Eye (tissue), 1 donor: ENCODE data around the gene GYPE.
A peak's percentile ranks its signal among the peaks of the same experiment; 100 is the strongest.
"Not testable (repeated sequence)": the region's sequence is repeated elsewhere in the genome, so short reads cannot be mapped to it uniquely, and the experiment has no call there.

Experiments
- DNase-seq: peaks from one replicate; pipeline ENCODE4 v3.0.0-alpha.2; 2015

GYPE gene

GRCh38 chr4:143862716-143863115 lies 42.6 kb downstream of the GYPE start:
- DNase-seq: not testable (repeated sequence)

DNA sequence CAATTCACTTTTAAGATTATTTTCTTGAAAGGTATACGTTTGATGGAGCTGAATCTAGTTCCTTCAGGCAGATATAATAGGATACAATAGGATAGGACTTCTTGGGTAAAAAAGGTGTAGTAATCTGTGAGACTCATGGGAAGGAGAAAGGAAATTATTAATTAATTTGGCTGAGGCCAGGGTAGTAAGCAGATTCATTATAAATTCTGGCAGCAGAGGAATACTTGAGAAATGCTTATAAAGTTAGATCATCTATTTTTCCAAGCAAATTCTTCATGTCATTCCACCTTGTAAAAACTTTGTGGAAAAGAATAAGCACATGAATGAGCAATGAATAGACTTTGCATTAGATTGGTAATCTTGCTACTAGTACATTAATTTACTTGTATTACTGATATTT lies 46.9 kb downstream of the GYPE start:
- DNase-seq: no peak

DNA sequence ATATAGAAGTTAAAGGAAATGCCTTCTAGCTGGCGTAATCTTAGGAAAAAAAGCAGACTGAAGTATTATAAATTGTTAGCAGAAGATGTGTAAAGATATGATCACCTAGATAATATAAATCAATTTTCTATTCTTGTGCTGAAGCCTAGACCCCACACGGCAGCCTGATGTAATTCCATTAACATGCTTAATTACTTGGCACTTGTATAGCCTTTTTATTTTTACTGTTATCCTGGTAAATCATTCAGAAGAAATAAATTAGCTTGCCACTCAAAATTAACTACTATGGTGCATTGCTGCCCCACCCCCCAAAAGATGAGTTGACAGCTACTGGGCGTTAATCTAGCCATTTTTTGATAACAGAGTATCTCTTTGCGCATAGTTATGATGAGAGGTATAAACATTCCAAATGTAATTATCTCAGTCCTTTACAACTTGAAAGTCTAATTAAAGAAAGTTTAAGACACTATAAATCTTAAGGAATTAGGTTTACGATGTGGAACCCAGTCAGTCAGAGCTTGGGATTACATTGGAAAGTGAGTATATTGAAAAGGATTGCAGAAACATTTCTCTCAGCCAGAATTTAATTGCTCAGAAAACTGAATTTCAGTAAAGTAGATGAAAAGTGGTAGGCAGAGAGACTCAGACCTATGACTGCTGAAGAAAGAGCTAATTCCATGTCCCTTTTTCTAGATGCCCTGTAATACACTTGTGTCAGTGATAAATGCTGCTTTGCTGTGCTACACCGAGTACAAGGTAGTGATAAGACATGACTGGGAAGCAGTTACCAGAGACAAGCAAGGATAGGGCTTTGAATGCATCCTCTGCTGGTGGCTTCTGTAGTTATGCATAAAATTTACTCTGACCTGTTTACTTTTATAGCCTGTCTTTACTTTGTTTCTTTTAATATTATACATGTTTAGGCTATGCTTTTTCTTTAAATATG lies 47.7 kb downstream of the GYPE start:
- DNase-seq: not testable (repeated sequence)

- DNase-seq: not testable (repeated sequence)
These were observed 49.3 kb downstream of the GYPE start for GRCh38 chr4:143856017-143856557.

DNA sequence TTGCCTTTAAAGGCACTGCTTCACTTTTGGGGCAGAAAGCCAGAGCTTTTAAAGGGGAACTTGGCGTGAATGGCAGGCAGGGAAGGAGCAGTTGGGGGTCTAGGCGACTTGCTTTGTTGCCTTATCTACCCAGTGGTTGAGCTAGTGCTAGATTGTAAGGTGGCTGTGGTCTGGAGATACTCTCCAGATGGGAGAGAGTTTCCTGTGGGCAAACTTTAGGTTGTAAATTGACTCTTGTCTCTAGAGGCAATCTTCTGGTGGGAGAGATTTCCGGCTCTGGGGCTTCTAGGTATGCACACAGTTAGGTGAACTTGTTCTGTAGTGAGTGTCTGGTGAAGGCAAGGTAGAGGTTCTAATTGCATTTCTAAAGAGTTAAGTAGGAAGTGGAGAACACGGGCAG lies 50.7 kb downstream of the GYPE start:
- not testable (repeated sequence) for DNase-seq

DNA sequence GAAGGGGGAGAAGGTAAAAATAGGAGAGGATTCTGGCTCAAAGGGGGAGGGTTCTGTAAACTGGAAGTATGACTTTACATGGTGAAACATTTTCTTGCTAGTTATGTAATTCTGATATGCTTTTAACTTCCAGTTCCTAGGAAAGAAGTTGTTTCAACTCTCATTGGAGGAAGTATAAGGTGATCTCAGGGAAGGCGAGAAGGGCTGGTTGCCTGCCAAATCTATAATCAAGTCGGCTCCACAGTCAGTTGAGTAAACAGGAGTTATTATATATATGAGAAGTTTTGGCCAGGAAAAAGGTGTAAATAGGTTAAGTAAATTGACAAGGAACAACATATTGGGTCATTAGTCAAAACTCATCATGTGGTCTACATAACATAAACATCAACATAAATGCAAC lies 56.1 kb downstream of the GYPE start:
- DNase-seq: not testable (repeated sequence)

DNA sequence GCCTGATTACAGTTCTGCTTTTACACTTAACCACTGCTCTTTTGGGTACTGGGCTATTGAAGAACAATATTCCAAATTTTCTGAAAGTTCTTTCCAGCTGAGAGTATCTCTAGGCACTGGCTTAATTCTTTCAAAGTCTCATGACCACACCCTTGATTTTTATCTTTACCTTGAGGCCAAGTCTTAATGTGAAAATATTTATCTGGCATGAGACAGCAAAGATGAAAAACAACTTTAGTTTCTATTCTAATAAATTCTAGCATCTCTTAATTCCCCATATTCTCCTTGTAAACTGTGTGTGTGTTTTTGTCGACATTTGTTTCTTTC lies 61.9 kb downstream of the GYPE start:
- not testable (repeated sequence) for DNase-seq

- DNase-seq: not testable (repeated sequence)
These were observed 62.5 kb downstream of the GYPE start for GRCh38 chr4:143842624-143843505.

GRCh38 chr4:143839413-143839812 lies 65.9 kb downstream of the GYPE start:
- not testable (repeated sequence) for DNase-seq

DNA sequence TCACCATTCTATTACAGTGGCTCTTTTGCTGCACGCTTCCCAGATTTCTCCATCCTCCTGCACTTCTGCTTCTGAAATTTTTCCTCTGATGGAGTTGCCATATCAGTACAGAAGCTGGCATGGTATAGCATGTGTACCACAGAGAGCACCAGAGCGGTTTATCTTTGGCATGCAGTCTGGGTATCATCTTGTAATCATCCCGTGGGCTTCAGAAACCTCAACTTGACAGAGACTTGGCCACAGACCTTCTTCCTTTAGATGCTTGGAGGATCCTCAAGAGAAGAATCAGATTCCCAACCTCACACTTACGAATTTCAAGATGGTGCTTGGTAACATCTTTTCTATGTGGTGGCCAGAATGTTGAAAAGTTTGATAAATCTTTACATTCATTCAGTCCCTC lies 71.2 kb downstream of the GYPE start:
- DNase-seq: not testable (repeated sequence)

DNA sequence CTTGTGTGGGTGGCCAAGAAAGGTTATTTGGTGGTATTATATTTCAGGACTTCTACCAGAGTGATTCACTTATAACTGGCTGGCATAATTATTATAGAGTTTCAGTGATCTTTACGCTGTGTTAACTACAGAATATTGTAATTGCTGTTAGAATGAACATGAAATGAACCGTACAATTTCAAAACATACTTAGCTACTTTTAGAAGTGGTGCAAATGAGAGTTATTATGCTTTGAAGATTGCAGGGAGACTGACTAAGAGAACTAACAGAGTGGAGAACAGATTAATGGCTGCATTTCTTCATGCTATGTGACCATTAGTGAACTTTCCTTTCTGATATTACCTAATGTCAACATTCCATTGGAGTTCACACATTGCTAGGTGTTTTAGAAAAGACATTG lies 71.7 kb downstream of the GYPE start:
- DNase-seq: peak; percentile 14

DNA sequence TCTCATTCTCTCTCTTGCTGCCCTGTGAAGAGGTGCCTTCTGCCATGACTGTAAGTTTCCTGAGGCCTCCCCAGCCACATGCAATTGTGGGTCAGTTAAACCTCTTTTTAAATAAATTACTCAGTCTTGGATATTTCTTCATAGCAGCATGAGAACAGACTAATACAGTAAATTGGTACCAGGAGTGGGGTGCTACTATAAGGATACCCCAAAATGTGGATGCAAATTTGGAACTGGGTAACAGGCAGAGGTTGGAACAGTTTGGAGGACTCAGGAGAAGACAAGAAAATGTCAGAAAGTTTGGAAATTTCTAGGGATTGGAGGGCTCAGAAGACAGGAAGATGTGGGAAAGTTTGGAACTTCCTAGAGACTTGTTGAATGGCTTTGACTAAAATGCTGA lies 74.8 kb downstream of the GYPE start:
- not testable (repeated sequence) for DNase-seq

DNA sequence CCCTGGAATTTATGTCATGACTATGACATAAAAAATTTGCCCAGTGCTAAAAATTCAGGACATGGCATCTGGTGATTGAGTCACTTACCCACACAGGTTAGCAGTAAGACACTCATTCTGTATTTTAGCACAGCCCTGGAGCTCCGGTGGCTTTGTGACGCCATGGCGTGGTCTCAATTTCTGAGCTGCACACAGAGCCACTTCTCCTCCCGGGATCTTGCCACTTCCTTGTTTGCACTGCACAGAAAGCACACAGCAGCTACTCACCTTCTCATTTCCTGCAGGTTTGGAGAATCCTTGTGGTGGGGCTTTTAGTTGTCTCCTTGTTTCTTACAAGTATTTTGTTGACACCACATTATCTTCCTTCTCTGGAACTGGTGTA lies 76.1 kb downstream of the GYPE start:
- not testable (repeated sequence) for DNase-seq
